Kasumi-1 (cell line): ENCODE results near the gene NFIX.
A peak's percentile ranks its signal among the peaks of the same experiment; 100 is the strongest.

Source experiments
- DNase-seq, 2 experiments: peaks; one replicate each; lab custom pipeline; 2025; lab: John Stamatoyannopoulos, UW

The NFIX gene

DNA sequence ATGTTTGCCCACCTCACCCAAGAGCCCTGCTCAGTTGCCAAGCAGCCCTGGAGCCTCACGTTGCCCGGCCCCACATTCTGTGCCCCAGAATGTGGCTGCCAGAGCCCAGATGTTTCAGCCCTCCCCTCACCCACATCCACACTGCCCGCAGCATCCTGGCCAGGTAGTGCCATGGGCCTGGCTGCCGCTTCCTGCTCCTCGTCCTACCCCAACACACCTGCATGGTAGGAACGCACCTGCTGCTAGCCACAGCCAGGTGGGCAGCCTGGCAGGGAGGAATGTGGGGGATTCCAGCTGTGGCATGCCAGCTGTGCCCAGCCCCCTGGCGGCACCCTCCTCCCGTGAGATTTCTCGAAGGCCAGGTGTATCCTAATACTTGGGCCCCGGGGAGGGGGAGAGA lies 7.5 kb upstream of the NFIX start:
- DNase-seq: no peak

DNA sequence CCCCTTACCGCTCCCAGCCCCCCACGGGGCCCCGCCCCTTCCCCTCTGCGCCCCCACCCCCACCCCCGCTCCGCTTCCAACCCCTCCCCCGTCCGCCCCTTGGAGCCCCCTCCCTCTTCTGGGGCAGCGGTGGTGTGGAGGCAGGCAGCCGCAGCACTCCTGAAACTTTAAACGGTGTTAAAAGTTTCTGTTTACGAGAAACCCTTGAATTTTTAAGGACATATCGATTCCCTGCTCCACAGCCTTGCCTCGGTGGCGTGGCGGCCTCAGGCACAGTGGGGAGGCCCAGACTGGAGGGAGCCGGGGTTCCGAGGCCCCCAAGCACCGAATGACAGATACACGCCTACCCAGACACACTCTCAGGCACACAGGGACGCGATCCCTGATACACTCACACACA lies 4.8 kb upstream of the NFIX start:
- DNase-seq: no peak

- no peak for DNase-seq
Observed at GRCh38 chr19:12990853-12991252, 4.4 kb upstream of the NFIX start.

DNA sequence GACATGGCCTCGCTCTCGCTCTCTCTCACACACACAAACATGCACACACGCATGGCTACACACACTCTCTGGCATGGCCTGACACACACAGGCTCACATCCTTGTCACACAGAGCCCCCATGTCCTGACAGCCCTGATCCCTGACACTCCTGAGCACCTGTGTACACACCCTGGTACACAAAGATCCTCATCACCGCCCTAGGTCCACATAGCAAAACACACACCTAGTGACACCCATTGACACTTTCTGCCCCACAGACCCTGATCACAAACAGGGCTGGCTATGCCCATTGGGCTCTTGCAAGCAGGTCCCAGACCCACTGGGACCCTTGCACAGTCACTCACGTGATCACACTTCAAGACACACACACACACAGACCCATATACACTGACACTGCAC lies 4.0 kb upstream of the NFIX start:
- DNase-seq: no peak

- DNase-seq: no peak
Observed at GRCh38 chr19:12992729-12993128, 2.5 kb upstream of the NFIX start.

GRCh38 chr19:12993562-12993961 lies 1.7 kb upstream of the NFIX start:
- DNase-seq: no peak

GRCh38 chr19:12995596-12996405 lies 526 bp downstream of the NFIX start:
- no peak for DNase-seq

- DNase-seq: peak in 1 of 2 experiments; percentile 28
Observed at GRCh38 chr19:12996406-12997094, 1.3 kb downstream of the NFIX start.

DNA sequence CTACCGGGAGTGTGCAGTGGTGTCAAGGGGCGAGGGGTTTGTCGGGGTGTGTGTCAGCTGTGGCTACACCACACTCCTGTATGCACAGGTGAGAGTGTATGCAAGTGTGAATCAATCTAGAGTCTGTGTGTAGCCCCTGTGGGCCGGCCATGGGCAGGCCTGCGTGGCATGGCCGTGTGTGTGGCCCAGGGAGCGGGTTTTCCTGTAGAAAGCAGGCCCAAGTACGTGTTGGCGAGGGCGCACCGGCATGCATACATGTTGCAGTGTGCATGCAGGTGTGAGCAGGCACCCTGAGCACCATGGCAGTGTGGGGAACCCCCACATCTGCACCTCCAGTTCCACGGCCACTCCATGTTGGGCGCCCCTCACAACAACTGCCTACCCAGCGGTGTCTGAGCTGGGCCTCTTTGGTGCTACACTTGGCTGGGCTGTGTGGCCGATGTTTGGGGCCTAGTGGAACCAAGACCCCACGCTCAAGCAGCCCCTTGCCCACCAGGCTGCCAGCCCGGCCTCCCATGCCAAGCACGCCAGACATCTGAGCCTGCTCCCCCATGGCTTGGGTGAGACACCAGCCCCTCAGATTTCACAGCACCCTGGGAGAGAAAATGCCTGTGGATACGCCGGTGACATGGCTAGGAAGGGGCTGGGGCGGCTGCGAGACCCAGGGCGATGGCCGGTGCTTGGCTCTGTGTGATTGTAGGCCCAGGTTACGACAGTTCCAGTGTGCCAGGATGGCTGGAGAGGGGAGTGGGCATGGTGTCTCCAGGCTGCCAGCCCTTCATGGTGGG lies 2.1 kb downstream of the NFIX start:
- DNase-seq: no peak

DNA sequence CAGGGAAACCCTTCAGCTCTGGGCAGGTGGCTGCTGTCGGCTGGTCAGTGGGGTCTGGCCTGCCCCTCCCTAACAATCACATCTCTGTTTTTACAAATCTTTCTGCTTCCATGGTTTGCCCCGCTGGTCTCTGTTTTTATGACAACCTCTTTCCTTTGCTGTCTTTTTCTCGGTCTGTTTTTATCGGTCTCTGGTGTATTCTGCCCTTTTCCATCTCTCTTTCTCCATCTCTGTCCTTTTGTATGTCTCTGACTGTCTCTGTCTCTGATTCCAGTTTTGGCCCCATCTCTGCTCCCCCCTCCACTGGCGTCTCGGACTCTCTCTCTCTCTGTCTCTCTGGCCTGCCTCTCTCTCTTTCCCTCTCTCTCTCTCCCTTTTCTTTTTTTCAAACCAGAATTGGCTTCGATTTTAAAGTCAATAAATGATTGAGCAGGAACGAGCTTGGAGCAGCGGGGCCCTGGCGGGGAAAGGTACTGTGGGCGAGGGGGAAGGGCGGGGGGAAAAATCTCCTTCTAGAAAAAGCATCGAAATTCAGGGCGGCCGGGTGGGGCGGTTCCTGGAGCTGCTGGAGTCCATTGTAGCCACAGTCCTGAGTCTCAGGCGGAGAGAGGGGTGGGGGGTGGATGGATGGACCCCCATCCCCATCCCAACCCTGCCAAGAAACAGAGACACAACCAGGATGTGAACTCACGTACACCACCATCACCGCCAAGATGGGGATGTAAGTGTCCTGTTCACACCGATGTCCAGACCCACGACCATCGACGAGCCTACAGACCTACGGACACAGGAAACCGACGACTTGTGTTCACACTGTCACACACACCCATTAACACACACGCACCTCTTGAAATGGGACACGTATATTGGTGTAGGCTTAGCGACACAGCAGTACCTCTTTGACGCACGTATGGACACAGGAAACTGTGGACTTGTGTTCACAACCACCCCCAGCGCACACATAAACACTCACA lies 3.0 kb downstream of the NFIX start:
- no peak for DNase-seq

GRCh38 chr19:13001166-13001501 lies 5.9 kb downstream of the NFIX start:
- DNase-seq: no peak

- DNase-seq: no peak
Observed at GRCh38 chr19:13001502-13002165, 6.4 kb downstream of the NFIX start.

GRCh38 chr19:13002166-13002898 lies 7.1 kb downstream of the NFIX start:
- no peak for DNase-seq

- no peak for DNase-seq
Observed at GRCh38 chr19:13003081-13003480, 7.8 kb downstream of the NFIX start.

GRCh38 chr19:13004273-13004672 lies 9.0 kb downstream of the NFIX start:
- DNase-seq: no peak

GRCh38 chr19:13005253-13005652 lies 10.0 kb downstream of the NFIX start:
- DNase-seq: no peak

DNA sequence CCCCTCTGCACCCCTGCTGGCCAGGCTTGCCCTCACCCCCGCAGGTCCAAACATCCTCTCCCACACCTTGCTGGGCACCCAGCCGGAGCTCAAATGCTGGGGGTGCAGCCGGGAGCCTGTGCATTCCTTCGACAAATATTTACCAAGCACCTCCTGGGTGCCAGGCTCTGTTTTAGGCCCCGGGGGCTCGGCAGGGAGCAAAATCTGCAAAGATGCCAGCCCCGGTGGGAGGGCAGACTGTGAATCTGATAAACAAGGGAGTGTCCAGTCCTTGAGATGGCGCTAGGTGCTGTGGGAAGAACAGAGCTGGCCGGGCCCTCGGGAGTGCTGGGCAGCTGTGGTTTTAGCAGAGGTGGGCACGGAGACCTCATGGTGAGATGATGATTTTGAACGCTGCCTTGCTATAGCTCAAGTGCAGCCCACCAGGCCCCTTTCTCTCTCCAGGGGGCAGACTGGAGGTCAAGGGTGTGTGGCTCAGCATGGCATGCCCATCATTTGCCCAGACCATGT lies 10.6 kb downstream of the NFIX start:
- DNase-seq: no peak

- DNase-seq: no peak
Observed at GRCh38 chr19:13006431-13007281, 11.4 kb downstream of the NFIX start.
